ENCODE measurements around the gene KCNB1.

KCNB1 gene

DNA sequence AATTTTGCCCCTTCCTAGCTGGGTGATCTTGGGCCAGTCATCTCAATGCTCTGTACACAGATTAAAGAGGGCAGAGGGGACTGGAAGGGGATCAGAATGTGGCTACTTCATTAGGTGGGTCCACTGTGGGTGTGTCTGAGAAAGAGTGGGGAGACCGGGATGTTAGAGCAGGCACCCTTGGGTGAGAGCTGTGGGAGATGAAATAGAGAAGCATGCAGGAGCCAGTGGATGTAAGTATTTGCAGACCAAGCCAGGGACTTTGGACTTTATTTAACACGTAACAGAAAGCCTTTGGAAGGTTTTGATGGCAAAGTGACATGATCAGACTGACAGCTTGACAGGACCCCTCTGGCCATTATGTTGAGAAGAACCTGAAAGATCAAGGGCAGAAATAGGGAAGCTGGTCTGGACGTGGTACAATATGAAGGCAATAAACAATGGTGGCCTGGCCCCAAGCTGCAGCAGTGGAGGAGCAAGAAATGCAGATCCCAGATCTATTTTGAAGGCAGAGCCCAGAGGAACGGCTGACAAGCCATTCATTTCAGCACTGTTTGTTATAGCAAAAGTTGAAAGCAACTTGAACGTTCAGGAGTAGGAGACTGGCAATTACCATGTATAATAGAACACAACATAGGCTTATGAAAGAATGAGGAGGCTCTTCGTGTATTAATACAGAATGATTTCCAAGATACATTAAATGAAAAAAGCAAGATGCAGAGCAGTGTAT lies 122.1 kb downstream of the KCNB1 start:
- DNase-seq (ENCODE audit: low spot score): no peak

GRCh38 chr20:49356676-49357075 lies 125.8 kb downstream of the KCNB1 start:
- DNase-seq (ENCODE audit: low spot score): no peak
- no peak for FAIRE-seq

More for the DNA sequence above, 122.1 kb downstream of the KCNB1 start:
- no peak for FAIRE-seq

- no peak for FAIRE-seq
- no peak for DNase-seq (ENCODE audit: low spot score)
Observed at GRCh38 chr20:49354673-49355072, 127.8 kb downstream of the KCNB1 start.

DNA sequence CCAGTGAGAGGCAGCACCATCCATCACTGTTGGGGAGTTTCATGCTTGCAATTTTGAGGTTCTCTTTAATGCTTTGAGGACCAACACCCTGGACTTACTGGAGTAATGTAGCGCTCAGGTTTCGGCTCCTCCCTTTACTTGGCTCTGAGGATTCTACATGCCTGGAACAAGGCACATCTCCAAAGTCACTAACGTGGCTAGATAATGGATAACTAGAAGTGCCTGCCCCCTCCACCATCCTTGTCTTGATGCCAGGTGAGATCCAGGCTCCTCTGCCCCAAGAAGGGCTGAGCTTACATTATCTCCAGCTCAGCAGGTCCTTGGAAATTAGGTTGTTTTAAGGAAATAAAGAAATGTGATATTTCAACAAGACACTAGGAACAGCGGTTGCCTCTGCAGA lies 129.1 kb downstream of the KCNB1 start:
- no peak for FAIRE-seq
- DNase-seq (ENCODE audit: low spot score): no peak

GRCh38 chr20:49352751-49353150 lies 129.7 kb downstream of the KCNB1 start:
- FAIRE-seq: no peak
- DNase-seq (ENCODE audit: low spot score): no peak

DNA sequence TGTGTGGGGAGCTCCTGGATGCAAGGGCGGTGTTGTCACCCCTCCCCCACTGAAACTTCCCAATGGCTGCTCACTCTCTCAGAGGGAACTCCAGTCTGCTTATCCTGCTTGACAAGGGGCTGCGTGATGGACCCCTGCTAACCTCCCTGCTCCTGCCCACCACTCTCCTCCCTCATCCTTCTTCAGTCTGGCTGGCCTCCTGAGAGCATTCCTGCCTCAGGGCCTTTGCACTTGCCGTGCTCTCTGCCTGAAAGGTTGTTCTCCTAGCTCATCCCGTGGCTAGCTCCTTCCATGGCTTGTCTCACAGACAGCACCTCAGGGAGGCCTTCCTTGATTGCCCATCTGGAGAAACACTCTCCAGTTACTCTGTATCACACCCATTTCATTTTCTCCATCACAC lies 130.7 kb downstream of the KCNB1 start:
- DNase-seq (ENCODE audit: low spot score) (no peak), FAIRE-seq (no peak)

GRCh38 chr20:49349694-49350252 lies 132.7 kb downstream of the KCNB1 start:
- DNase-seq (ENCODE audit: low spot score) (no peak), FAIRE-seq (no peak)

DNA sequence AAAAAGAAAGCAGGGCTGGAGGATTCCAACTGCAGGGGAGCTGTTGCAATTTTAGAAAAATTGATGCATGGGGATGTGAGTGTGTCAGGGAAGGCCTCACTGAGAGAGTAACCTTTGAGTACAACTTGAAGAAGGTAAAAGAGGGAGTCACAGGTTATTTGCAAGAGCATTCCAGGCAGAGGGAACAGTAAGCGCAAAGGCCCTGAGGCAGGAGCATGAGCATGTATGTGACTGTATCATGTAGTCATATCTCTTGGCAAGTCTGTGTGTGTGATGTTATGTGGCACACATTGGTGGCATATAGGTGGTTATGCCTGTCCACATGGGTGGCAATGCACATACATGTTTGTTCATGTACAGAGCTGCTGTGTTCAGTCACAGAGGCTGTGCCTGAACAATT lies 133.4 kb downstream of the KCNB1 start:
- FAIRE-seq (no peak), DNase-seq (ENCODE audit: low spot score) (no peak)

GRCh38 chr20:49348563-49348962 lies 133.9 kb downstream of the KCNB1 start:
- DNase-seq (ENCODE audit: low spot score) (no peak), FAIRE-seq (no peak)

GRCh38 chr20:49347156-49347555 lies 135.3 kb downstream of the KCNB1 start:
- FAIRE-seq: no peak
- DNase-seq (ENCODE audit: low spot score): no peak

GRCh38 chr20:49346682-49347081 lies 135.8 kb downstream of the KCNB1 start:
- DNase-seq (ENCODE audit: low spot score) (no peak), FAIRE-seq (no peak)

DNA sequence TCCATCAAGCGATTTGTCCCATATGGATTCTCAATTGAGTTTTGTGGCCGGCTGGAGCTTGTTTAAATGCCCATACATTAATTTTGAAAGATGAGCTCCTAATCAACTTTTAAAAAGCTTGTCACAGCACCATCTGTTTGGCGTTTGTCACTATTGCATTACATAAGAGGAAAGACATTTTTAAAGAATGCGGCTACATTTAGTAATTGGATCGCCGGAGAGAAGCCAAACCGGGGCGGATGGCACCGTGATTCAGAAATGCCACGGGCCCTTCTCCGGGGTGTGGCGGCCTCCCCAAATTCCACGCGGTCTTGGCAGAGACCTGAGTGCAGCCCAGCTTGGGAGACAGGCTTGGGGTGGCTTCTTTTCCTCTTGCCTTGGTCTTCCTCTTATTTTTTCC lies 136.9 kb downstream of the KCNB1 start:
- DNase-seq (ENCODE audit: low spot score) (peak; percentile 60), FAIRE-seq (no peak)

GRCh38 chr20:49344975-49345374 lies 137.5 kb downstream of the KCNB1 start:
- FAIRE-seq: peak; percentile 92
- DNase-seq (ENCODE audit: low spot score): peak; percentile 87

DNA sequence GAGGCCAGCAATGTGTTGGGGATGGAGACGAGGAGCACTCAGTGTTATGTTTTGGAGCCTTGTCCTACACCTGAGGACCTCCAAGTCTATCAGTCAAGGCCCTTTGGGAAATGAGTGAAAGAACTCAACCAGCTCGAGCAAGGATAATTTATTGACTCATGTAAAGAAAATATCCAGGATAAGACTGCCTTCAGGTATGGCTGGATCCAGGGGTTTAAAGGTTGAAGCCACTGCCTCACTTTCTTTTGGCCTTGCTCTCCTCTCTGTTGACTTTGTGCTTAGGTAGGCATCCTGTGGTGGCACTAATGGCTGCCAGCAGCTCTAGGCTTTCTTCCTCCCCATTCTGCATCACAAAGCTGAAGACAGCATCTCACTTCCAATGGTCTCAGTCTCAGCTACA lies 138.3 kb downstream of the KCNB1 start:
- no peak for FAIRE-seq

GRCh38 chr20:49343246-49343645 lies 139.2 kb downstream of the KCNB1 start:
- no peak for FAIRE-seq
- DNase-seq (ENCODE audit: low spot score): no peak

More for the DNA sequence above, 138.3 kb downstream of the KCNB1 start:
- no peak for DNase-seq (ENCODE audit: low spot score)

DNA sequence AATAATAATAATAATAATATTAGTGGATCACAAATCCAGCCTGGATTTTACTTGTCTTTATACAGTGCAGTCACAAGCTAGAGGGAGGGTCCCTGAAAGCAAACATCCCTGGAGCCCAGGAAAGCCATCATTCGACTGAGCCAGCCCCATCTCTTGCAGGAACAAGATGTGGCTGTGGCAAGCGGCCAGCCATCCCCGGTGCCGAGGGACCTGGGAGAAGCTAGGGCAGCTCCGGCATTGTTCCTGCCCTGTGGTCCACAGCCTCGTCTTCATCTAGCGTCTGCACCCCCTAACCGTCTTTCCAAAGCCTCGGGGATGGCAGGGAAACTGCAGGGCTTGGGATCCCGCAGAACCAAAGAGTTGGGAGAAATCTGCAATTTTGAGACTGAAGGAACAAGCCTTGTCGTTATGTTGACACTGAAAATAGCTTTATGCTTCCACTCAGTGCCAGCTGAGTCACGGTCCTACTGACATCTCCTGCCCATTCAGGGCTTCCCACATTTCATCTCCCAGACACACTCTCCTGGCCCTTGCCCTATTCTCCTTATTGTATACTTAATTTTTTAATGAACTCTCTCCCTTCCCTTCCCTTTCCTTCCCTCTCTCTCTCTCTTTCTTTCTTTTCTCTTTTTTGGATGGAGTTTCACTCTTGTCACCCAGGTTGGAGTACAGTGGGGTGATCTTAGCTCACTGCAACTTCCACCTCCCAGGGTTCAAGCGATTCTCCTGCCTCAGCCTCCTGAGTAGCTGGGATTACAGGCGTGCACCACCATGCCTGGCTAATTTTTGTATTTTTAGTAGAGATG lies 142.1 kb downstream of the KCNB1 start:
- DNase-seq (ENCODE audit: low spot score) (no peak), FAIRE-seq (no peak)

DNA sequence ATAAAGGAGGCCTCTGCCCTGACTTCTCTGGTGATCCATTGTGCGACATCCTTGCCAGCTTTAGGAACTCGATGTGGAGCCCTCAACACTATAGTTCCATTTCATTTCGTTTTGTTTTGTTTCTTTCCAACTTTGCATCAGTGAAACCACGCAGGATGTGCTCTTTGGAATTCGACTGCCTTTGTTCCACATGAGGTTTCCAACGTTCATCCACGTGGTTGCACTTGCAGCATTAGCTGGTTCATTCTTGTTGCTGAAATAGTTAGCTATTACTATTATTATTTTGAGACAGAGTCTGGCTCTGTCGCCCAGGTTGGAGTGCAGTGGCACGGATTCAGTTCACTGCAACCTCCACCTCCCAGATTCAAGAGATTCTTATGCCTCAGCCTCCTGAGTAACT lies 143.3 kb downstream of the KCNB1 start:
- DNase-seq (ENCODE audit: low spot score) (no peak), FAIRE-seq (no peak)

- FAIRE-seq: no peak
- no peak for DNase-seq (ENCODE audit: low spot score)
Observed at GRCh38 chr20:49338061-49338460, 144.4 kb downstream of the KCNB1 start.

GRCh38 chr20:49337357-49337756 lies 145.1 kb downstream of the KCNB1 start:
- no peak for DNase-seq (ENCODE audit: low spot score)
- FAIRE-seq: no peak

DNA sequence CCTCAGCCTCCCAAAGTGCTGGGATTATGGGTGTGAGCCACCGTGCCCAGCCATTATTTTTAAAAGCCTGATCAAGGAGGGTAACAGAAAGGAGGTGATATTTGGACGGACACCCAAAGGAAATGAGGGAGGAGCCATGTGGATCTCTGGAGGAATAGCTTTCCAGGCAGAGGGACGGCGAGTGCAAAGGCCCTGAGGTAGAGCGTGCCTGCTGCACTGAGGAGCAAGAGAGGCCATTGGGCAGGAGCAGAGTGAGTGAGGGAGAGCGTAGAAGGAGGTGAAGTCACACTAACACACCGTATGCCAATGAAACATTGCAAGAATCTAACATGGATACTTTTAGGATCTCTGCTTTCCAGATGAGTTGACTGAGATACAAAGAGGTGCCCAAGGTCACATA lies 145.7 kb downstream of the KCNB1 start:
- FAIRE-seq: no peak
- no peak for DNase-seq (ENCODE audit: low spot score)

DNA sequence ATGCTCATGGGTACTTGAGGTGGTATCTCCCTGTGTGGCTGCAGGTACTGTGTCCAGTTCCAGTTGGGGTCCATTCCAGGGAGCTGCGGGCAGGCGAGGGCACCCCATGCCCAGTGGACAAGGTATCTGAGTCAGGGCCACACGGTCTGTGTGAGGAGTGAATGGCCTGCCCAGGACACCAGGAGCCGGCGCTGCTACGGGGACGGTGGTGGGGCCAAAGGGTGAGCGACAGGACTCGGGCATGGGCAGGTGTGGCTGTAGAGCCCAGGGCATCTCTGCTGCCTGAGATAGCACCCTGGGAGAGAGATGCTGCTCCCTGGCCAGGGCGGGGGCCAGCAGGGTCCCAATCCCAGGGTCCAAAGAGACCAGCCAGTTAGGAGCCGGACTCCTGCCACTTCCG lies 147.0 kb downstream of the KCNB1 start:
- no peak for FAIRE-seq

More for the DNA sequence above, 147.0 kb downstream of the KCNB1 start:
- no peak for DNase-seq (ENCODE audit: low spot score)
